ENCODE results near the gene MRPS34.

The MRPS34 gene

GRCh38 chr16:1768767-1769401 is 4.0 kb downstream of the MRPS34 start:
- DNase-seq: no peak

DNA sequence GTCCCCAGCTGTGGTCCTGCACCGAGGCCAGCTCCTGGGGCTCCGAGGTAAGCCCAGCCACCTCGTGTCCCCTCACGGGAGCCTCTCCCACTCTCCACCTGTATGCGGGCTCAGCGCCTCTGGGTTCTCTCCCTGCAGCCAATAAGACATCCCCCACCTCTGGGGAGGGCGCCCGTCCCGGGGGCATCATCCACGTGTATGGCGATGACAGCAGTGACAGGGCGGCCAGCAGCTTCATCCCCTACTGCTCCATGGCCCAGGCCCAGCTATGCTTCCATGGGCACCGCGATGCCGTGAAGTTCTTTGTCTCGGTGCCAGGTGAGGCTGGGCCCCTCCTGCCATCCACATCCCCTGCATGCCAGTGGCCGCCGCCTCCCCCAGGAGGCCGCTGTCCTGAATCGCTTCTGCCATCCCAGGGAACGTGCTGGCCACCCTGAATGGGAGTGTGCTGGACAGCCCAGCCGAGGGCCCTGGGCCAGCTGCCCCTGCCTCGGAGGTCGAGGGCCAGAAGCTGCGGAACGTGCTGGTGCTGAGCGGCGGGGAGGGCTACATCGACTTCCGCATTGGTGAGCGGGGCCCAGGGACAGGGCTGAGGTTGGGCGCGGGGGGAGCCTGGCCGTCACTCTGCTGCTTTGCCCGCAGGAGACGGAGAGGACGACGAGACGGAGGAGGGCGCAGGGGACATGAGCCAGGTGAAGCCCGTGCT is 4.7 kb downstream of the MRPS34 start:
- no peak for DNase-seq

DNA sequence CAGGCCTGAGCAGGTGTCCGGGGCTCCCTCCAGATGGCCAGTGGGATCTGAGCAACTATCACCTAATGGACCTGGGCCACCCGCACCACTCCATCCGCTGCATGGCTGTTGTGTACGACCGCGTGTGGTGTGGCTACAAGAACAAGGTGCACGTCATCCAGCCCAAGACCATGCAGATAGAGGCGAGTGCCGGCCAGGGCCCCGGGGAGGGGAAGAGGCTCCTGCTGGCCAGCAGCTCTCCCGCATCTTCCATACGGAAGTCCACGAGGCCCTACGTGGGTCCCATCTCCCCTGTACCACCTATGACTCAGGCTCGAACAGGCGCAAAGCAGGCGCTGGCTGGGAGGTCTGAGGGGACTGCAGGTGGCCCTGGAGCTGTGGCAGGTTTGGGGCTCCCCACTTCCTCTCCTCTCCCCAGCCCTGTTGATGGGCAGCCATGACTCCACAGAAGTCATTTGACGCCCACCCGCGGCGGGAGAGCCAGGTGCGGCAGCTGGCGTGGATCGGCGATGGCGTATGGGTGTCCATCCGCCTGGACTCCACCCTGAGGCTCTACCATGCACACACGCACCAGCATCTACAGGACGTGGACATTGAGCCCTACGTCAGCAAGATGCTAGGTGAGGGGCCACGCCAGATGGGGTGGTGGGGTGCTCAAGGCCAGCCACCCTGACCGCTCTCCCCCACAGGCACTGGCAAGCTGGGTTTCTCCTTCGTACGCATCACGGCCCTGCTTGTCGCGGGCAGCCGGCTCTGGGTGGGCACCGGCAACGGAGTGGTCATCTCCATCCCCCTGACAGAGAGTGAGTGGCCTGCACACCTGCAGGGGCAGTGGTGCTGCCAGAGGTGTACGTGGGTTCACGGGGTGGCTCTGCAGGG is 5.6 kb downstream of the MRPS34 start:
- DNase-seq: no peak

DNA sequence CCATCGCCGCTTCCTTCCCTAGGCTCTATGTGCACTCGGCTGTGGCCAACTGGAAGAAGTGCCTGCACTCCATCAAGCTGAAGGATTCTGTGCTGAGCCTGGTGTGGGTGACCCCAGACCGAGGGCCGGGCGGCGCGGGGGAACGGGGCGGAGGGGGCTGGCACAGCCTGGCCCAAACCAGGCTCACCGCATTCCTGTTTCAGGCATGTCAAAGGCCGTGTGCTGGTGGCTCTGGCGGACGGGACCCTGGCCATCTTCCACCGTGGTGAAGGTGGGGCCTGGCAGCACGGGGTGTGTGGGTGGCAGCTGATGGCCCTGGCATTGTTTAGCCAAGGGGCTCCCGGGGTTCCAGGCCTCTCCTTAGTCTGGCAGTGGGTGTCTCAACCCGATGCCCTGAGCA is 6.2 kb downstream of the MRPS34 start:
- DNase-seq: no peak

GRCh38 chr16:1766231-1766630 is 6.7 kb downstream of the MRPS34 start:
- DNase-seq: no peak

GRCh38 chr16:1765826-1766225 is 7.1 kb downstream of the MRPS34 start:
- DNase-seq: no peak

DNA sequence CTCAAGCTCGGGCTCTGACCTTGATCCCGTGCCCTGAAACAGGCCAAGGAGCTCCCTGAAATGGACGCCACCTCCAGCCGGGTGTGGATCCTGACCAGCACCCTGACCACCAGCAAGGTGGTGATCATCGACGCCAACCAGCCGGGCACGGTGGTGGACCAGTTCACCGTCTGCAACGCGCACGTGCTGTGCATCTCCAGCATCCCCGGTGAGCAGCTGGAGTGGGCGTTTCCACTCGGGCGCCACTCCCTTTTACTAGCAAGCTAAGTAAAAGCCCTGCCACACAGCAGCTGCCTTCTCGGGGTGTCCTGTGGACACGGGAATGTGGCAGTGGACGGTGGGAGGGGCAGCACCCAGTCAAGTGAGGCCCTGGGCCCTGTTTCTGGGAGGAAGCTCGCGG is 8.0 kb downstream of the MRPS34 start:
- no peak for DNase-seq

GRCh38 chr16:1763521-1764511 is 9.1 kb downstream of the MRPS34 start:
- DNase-seq: no peak

- DNase-seq: no peak
These were observed 9.9 kb downstream of the MRPS34 start for GRCh38 chr16:1762879-1763520.

GRCh38 chr16:1762196-1762878 is 10.6 kb downstream of the MRPS34 start:
- DNase-seq: no peak

- no peak for DNase-seq
These were observed 11.2 kb downstream of the MRPS34 start for GRCh38 chr16:1761751-1762150.

DNA sequence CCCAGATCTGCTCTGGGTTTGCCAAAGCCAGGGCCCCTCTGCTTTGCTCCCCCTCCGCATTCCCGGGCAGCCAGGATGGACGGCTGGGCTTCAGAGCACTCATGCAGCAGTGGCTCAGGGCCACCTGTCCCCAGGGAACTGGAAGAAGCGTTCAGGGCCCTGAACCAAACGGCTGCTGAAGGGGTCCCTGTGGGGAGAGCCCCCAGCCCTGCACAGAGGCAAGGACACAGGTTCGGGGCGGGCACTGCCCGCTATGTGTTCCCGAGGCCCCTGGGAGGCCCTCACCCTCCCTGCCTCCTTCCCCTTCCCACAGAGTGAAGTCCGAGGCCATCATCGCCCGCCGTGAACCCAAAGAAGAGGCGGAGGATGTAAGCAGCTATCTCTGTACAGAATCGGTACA is 12.0 kb downstream of the MRPS34 start:
- no peak for DNase-seq

- no peak for DNase-seq
These were observed 13.4 kb downstream of the MRPS34 start for GRCh38 chr16:1759511-1759910.

- DNase-seq: no peak
These were observed 14.0 kb downstream of the MRPS34 start for GRCh38 chr16:1758923-1759322.

- DNase-seq: no peak
These were observed 15.0 kb downstream of the MRPS34 start for GRCh38 chr16:1757714-1758461.

DNA sequence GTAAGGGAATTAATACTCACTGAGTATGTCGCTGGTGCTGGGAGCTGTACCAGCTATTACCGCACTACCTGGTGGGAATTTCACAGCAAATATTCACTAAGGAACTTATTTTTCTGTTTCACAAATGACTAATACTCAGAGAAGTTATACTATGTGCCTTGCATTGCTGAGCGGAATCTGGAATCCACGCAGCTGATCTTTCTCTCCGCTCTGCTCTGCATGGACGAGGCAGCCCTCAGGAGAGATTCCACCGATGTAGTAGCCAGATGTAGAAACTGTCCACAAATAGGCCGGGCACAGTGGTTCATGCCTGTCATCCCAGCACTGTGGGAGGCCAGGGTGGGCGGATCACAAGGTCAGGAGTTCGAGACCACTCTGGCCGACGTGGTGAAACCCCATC is 18.7 kb downstream of the MRPS34 start:
- no peak for DNase-seq

DNA sequence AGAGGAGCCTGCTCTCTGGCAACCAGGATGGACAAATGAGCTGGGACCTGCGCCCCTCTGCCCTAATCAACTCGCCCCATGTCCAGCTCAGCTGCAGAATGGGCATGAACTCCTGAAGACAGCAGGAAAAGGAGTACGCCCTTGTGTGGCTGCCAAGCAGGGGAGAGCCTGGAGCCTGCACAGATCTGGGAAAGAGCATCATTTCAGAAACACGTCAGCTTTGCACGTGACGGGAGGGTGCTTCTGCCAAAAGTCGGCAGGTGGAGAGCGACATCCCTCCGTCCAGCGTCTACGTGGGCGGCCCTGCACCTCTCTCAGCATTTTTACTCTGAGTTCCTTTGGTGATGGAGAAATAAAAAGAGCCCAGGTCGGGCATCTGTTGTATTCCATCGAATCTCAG is 20.1 kb downstream of the MRPS34 start:
- DNase-seq: no peak

DNA sequence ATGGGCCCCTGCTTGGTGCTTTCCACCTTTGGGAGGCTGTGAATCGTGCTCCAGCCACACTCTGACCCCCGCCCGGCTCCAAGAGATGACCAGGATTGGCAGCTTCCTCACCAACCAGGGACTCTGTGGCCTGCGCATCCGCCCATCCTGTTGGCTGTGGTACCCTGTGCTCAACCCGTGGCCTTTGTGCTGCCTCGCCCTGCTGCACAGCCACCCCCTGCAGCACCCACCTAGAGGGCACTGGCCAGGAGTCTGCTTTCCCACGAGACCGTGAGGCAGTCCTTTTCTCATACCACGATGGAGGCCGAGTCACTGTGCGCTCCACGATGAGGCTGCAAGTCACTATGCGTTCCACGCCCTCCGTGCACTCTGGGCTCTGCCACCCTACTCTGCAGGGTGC is 21.0 kb downstream of the MRPS34 start:
- no peak for DNase-seq

DNA sequence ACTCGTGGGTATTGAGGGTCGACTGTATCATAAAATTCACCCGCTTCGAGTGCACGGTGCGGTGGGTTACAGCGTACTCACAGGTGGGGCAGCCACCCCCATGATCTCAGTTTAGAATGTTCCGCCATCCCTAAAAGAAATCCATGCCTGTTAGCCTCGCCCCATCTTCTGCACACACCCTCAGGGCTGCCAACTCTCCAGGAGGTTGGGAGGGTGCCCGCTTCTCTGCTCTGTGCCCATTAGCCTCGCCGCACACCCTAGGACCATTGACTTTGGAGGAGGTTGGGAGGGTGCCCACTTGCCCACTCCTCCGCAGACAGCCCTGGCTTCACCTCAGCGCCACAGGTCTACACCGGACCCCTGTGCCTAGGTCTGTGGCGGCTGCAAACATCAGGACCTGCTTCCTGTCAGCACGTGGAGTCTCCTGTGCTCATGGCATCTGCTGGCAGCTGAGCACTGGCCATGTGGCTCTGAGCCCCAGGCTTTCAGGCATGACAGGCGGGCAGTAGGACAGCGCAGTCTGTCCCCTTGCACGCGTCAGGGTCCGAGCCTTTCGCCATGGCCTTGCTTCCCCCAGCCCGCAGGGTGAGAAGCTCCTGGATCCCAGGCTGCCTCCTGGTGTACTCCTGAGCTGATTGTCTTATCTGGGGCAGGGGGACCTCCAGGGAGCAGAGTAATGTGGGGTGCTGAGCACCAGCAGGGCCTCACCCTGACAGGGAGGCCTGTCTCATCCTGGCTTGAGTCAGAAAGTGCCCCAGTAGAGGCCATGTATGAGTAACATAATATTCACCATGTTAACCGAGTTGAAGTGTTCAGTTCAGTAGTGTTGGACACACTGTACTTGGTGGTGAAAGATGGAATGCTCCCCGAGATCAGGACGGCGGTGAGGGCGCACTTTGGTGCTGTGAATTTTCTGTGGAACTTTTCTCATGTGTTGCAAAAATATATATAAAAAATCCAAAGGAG is 23.5 kb downstream of the MRPS34 start:
- no peak for DNase-seq

DNA sequence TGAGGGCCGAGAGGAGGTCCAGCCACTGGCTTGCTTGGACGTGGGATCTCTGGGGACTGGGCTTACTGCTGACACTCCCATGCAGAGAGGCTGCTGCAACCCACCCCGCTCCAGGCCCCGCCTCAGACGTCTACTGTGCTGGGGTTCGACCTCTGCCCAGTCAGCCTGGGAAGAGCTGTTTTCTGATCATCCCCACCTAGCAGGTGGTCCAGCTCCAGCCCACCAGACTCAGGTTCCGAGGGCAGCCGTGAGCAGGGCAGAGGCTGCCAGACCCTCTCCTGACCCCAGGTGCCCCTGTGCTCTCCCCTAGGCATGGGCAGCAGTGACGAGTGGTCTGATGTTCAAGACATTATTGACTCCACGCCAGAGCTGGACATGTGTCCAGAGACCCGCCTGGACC is 25.0 kb downstream of the MRPS34 start:
- DNase-seq: no peak

All from activated T-cell treated with anti-CD3 and anti-CD28 coated beads, Interleukin-2, amount 50 U/mL, for 1 hour (primary cell).